ENCODE data around the gene KIAA0825. TPM values are rescaled to one million over a fixed set of nuclear protein-coding genes. Genes with fewer than 3 reads are reported as not detected.

KIAA0825 gene
- total and polyA plus RNA-seq, 2 experiments from 2014 or later: 1.7 to 1.8 TPM

DNA sequence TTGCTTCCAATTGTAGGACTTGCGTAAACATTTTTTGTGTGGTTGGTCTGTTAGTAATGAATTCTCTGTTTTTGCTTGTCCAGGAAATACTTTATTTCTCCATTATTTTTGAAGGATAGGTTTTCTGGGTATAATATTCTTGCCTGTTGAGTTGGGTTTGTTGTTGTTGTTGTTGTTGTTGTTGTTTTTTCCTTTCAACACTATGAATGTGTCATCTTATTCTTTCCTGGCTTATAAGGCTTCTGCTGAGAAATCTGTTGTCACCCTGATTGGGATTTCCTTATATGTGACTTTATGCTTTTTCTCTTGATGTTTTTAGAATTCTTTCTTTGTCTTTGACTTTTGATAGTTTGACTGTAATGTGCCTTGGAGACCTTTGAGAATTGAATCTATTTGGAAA, 39.9 kb upstream of the KIAA0825 start:
- H3K36me3 ChIP-seq (ENCODE audit: insufficient read depth): peaks cover 8% of the 10 kb centered on the region; the same call in 1 of the 2 replicates
- H3F3A ChIP-seq (replicated peaks; ENCODE audit: low read depth): no peaks in the 10 kb centered on the region
- DNase-seq (ENCODE audit: low spot score) (no peak), ATAC-seq (no peak)
- no peaks in the 10 kb centered on the region for H3K4me1 ChIP-seq (ENCODE audit: insufficient read depth)
- 0 out of 2 replicates have a peak, but pooled peaks cover 5% of the 10 kb centered on the region for H4K20me1 ChIP-seq (replicated peaks; ENCODE audit: insufficient read depth)
- H3K79me2 ChIP-seq (replicated peaks; ENCODE audit: insufficient read depth): peaks cover 17% of the 10 kb centered on the region
- H3K4me3 ChIP-seq: no peak overlapping the region
- no peak overlapping the region for H3K27ac ChIP-seq (ENCODE audit: low read depth)
- H2AFZ ChIP-seq: no peak overlapping the region
- no peak overlapping the region for H3K4me3 Mint-ChIP-seq
- H3K36me3 Mint-ChIP-seq (ENCODE audit: low read depth): peaks cover 79% of the 10 kb centered on the region
- no peaks in the 10 kb centered on the region for H3K27me3 ChIP-seq (ENCODE audit: insufficient read depth)
- H3K9me2 ChIP-seq (ENCODE audit: insufficient read depth): no peaks in the 10 kb centered on the region
- no peak overlapping the region for H3K4me2 ChIP-seq
- H3K9me3 Mint-ChIP-seq: peaks cover 37% of the 10 kb centered on the region; the same call in 2 of the 3 replicates
- no peak overlapping the region for H3K27ac Mint-ChIP-seq
- TF ChIP-seq, protein P1, sequence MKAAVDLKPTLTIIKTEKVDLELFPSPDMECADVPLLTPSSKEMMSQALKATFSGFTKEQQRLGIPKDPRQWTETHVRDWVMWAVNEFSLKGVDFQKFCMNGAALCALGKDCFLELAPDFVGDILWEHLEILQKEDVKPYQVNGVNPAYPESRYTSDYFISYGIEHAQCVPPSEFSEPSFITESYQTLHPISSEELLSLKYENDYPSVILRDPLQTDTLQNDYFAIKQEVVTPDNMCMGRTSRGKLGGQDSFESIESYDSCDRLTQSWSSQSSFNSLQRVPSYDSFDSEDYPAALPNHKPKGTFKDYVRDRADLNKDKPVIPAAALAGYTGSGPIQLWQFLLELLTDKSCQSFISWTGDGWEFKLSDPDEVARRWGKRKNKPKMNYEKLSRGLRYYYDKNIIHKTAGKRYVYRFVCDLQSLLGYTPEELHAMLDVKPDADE (IDR thresholded peaks at IDR 0.05): no peak
- TF ChIP-seq EZH2 (IDR thresholded peaks at IDR 0.05; ENCODE audit: low read depth, unreplicated experiment): no peak
- TF ChIP-seq POLR2AphosphoS5 (IDR thresholded peaks at IDR 0.05; ENCODE audit: low read depth): no peak
- TF ChIP-seq ZNF331 (CRISPR knock-in tag; IDR thresholded peaks at IDR 0.05; ENCODE audit: low read depth): no peak
- TF ChIP-seq NANOG (IDR thresholded peaks at IDR 0.05; ENCODE audit: borderline replicate concordance): no peak
- TF ChIP-seq, protein P2, sequence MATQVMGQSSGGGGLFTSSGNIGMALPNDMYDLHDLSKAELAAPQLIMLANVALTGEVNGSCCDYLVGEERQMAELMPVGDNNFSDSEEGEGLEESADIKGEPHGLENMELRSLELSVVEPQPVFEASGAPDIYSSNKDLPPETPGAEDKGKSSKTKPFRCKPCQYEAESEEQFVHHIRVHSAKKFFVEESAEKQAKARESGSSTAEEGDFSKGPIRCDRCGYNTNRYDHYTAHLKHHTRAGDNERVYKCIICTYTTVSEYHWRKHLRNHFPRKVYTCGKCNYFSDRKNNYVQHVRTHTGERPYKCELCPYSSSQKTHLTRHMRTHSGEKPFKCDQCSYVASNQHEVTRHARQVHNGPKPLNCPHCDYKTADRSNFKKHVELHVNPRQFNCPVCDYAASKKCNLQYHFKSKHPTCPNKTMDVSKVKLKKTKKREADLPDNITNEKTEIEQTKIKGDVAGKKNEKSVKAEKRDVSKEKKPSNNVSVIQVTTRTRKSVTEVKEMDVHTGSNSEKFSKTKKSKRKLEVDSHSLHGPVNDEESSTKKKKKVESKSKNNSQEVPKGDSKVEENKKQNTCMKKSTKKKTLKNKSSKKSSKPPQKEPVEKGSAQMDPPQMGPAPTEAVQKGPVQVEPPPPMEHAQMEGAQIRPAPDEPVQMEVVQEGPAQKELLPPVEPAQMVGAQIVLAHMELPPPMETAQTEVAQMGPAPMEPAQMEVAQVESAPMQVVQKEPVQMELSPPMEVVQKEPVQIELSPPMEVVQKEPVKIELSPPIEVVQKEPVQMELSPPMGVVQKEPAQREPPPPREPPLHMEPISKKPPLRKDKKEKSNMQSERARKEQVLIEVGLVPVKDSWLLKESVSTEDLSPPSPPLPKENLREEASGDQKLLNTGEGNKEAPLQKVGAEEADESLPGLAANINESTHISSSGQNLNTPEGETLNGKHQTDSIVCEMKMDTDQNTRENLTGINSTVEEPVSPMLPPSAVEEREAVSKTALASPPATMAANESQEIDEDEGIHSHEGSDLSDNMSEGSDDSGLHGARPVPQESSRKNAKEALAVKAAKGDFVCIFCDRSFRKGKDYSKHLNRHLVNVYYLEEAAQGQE (IDR thresholded peaks at IDR 0.05; ENCODE audit: unreplicated experiment): no peak
- TF ChIP-seq, protein P3, sequence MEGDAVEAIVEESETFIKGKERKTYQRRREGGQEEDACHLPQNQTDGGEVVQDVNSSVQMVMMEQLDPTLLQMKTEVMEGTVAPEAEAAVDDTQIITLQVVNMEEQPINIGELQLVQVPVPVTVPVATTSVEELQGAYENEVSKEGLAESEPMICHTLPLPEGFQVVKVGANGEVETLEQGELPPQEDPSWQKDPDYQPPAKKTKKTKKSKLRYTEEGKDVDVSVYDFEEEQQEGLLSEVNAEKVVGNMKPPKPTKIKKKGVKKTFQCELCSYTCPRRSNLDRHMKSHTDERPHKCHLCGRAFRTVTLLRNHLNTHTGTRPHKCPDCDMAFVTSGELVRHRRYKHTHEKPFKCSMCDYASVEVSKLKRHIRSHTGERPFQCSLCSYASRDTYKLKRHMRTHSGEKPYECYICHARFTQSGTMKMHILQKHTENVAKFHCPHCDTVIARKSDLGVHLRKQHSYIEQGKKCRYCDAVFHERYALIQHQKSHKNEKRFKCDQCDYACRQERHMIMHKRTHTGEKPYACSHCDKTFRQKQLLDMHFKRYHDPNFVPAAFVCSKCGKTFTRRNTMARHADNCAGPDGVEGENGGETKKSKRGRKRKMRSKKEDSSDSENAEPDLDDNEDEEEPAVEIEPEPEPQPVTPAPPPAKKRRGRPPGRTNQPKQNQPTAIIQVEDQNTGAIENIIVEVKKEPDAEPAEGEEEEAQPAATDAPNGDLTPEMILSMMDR (conservative IDR thresholded peaks at IDR 0.05; ENCODE audit: low read depth in 2 of 2): no peak
- TF ChIP-seq STAT1 (IDR thresholded peaks at IDR 0.05; ENCODE audit: unreplicated experiment): no peak
- TF ChIP-seq EZH2phosphoT487 (IDR thresholded peaks at IDR 0.05; ENCODE audit: unreplicated experiment): no peak
- no peaks in the 10 kb centered on the region for H3K4me1 Mint-ChIP-seq
- H3K27me3 Mint-ChIP-seq (ENCODE audit: insufficient read depth, low read depth, poor library complexity): peaks cover 6% of the 10 kb centered on the region

DNA sequence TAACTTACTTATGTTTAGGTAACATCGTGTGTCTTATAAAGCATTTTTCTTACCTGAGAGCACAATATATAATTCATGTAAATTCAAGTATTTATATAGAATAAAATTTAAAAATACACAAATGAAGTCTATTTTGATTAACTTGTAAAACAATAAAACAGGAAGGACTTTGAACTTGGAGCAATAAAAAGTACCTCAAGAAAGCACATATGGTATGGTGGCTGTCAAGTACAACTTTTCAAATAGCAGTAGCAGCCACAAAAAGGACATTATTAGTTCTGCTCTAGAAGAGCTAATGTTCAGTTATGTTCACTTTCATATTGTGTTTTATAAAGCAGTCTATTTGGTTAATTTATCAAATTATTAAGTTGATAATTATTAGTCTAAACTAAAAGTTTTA, 31.5 kb upstream of the KIAA0825 start:
- no peak overlapping the region for H3K4me2 ChIP-seq
- no peak overlapping the region for H2AFZ ChIP-seq
- H3K4me1 ChIP-seq (ENCODE audit: insufficient read depth): no peaks in the 10 kb centered on the region
- peaks cover 8% of the 10 kb centered on the region; the same call in 1 of the 2 replicates for H3K36me3 ChIP-seq (ENCODE audit: insufficient read depth)
- Mint-ChIP-seq H3K4me1 (no peaks in the 10 kb centered on the region), H3K36me3 (ENCODE audit: low read depth) (peaks cover 29% of the 10 kb centered on the region), H3K27ac (no peak overlapping the region), H3K4me3 (no peak overlapping the region), H3K27me3 (ENCODE audit: insufficient read depth, low read depth, poor library complexity) (no peaks in the 10 kb centered on the region), H3K9me3 (peaks cover 4% of the 10 kb centered on the region; the same call in 2 of the 3 replicates)
- ATAC-seq: no peak
- no peaks in the 10 kb centered on the region for H3K79me2 ChIP-seq (replicated peaks; ENCODE audit: insufficient read depth)
- H3K27ac ChIP-seq (ENCODE audit: low read depth): no peak overlapping the region
- no peaks in the 10 kb centered on the region for H3K27me3 ChIP-seq (ENCODE audit: insufficient read depth)
- no peak for DNase-seq (ENCODE audit: low spot score)
- no peaks in the 10 kb centered on the region for H4K20me1 ChIP-seq (replicated peaks; ENCODE audit: insufficient read depth)
- no peaks in the 10 kb centered on the region for H3F3A ChIP-seq (replicated peaks; ENCODE audit: low read depth)
- no peak overlapping the region for H3K4me3 ChIP-seq
- TF ChIP-seq, protein P1 (IDR thresholded peaks at IDR 0.05): no peak
- TF ChIP-seq ZNF331 (CRISPR knock-in tag; IDR thresholded peaks at IDR 0.05; ENCODE audit: low read depth): no peak
- TF ChIP-seq JUNB (IDR thresholded peaks at IDR 0.05; ENCODE audit: unreplicated experiment): no peak
- H3K9me2 ChIP-seq (ENCODE audit: insufficient read depth): no peaks in the 10 kb centered on the region

Data from GM23338 (cell line).